ENCODE data around the gene ABI1.
"Not testable (repeated sequence)": the region's sequence is repeated elsewhere in the genome, so short reads cannot be mapped to it uniquely, and the experiment has no call there.

The ABI1 gene

GRCh38 chr10:26805567-26806245, 55.1 kb downstream of the ABI1 start:
- no peak overlapping the region for H3K4me3 ChIP-seq (ENCODE audit: low read depth, low read length)

- no peak overlapping the region for H3K4me3 ChIP-seq (ENCODE audit: low read depth, low read length)
Measured at GRCh38 chr10:26804418-26805393, 56.1 kb downstream of the ABI1 start.

GRCh38 chr10:26803849-26804248, 56.9 kb downstream of the ABI1 start:
- H3K4me3 ChIP-seq (ENCODE audit: low read depth, low read length): no peak overlapping the region

- H3K4me3 ChIP-seq (ENCODE audit: low read depth, low read length): no peak overlapping the region
Measured at GRCh38 chr10:26802527-26802926, 58.2 kb downstream of the ABI1 start.

GRCh38 chr10:26801831-26802230, 58.9 kb downstream of the ABI1 start:
- no peak overlapping the region for H3K4me3 ChIP-seq (ENCODE audit: low read depth, low read length)

GRCh38 chr10:26801274-26801673, 59.5 kb downstream of the ABI1 start:
- no peak overlapping the region for H3K4me3 ChIP-seq (ENCODE audit: low read depth, low read length)

GRCh38 chr10:26800468-26800867, 60.3 kb downstream of the ABI1 start:
- no peak overlapping the region for H3K4me3 ChIP-seq (ENCODE audit: low read depth, low read length)

GRCh38 chr10:26799342-26799741, 61.4 kb downstream of the ABI1 start:
- no peak overlapping the region for H3K4me3 ChIP-seq (ENCODE audit: low read depth, low read length)

- H3K4me3 ChIP-seq (ENCODE audit: low read depth, low read length): no peak overlapping the region
Measured at GRCh38 chr10:26798298-26798697, 62.5 kb downstream of the ABI1 start.

- H3K4me3 ChIP-seq (ENCODE audit: low read depth, low read length): no peak overlapping the region
Measured at GRCh38 chr10:26797340-26797739, 63.4 kb downstream of the ABI1 start.

- H3K4me3 ChIP-seq (ENCODE audit: low read depth, low read length): no peak overlapping the region
Measured at GRCh38 chr10:26792758-26793495, 67.8 kb downstream of the ABI1 start.

GRCh38 chr10:26790221-26790995, 70.3 kb downstream of the ABI1 start:
- no peak overlapping the region for H3K4me3 ChIP-seq (ENCODE audit: low read depth, low read length)

- not testable (repeated sequence) for H3K4me3 ChIP-seq (ENCODE audit: low read depth, low read length)
Measured at GRCh38 chr10:26789779-26790178, 71.0 kb downstream of the ABI1 start.

GRCh38 chr10:26787362-26787761, 73.4 kb downstream of the ABI1 start:
- H3K4me3 ChIP-seq (ENCODE audit: low read depth, low read length): no peak overlapping the region

- no peak overlapping the region for H3K4me3 ChIP-seq (ENCODE audit: low read depth, low read length)
Measured at GRCh38 chr10:26781797-26782196, 79.0 kb downstream of the ABI1 start.

GRCh38 chr10:26780793-26781601, 79.8 kb downstream of the ABI1 start:
- H3K4me3 ChIP-seq (ENCODE audit: low read depth, low read length): no peak overlapping the region

- no peak overlapping the region for H3K4me3 ChIP-seq (ENCODE audit: low read depth, low read length)
Measured at GRCh38 chr10:26780106-26780792, 80.5 kb downstream of the ABI1 start.

GRCh38 chr10:26779176-26779860, 81.4 kb downstream of the ABI1 start:
- H3K4me3 ChIP-seq (ENCODE audit: low read depth, low read length): no peak overlapping the region

GRCh38 chr10:26777686-26778085, 83.1 kb downstream of the ABI1 start:
- H3K4me3 ChIP-seq (ENCODE audit: low read depth, low read length): no peak overlapping the region

All from iPS-11a (cell line).